Neural progenitor cell (in vitro differentiated cells): ENCODE measurements around the gene SPACA7.

Experiments
- EZH2 ChIP-seq: fragments of 200-600 bp; sonication (generic); IDR thresholded peaks from 2 replicates; pipeline ENCODE4 v1.6.1; 2017; ENCODE audit warnings: antibody characterized with exemption, mild to moderate bottlenecking, moderate library complexity
- EZH2phosphoT487 ChIP-seq: fragments of 200-600 bp; sonication (generic); IDR thresholded peaks from 2 replicates; pipeline ENCODE4 v1.6.1; 2017; ENCODE audit warnings: antibody characterized with exemption
- TF ChIP-seq, protein P1 (sequence below): fragments of 200-600 bp; sonication (generic); IDR thresholded peaks from 2 replicates; pipeline ENCODE4 v1.5.1; 2017; ENCODE audit warnings: antibody characterized with exemption, mild to moderate bottlenecking

- TF ChIP-seq, protein P1, sequence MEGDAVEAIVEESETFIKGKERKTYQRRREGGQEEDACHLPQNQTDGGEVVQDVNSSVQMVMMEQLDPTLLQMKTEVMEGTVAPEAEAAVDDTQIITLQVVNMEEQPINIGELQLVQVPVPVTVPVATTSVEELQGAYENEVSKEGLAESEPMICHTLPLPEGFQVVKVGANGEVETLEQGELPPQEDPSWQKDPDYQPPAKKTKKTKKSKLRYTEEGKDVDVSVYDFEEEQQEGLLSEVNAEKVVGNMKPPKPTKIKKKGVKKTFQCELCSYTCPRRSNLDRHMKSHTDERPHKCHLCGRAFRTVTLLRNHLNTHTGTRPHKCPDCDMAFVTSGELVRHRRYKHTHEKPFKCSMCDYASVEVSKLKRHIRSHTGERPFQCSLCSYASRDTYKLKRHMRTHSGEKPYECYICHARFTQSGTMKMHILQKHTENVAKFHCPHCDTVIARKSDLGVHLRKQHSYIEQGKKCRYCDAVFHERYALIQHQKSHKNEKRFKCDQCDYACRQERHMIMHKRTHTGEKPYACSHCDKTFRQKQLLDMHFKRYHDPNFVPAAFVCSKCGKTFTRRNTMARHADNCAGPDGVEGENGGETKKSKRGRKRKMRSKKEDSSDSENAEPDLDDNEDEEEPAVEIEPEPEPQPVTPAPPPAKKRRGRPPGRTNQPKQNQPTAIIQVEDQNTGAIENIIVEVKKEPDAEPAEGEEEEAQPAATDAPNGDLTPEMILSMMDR, result peak; percentile 15
- no peak for TF ChIP-seq EZH2
- peak; percentile 27 for TF ChIP-seq EZH2phosphoT487
These were observed 29.8 kb upstream of the SPACA7 start for GRCh38 chr13:112346173-112346898.
